Activated CD8-positive, alpha-beta memory T cell treated with anti-CD3 and anti-CD28 coated beads, Interleukin-2, amount 50 U/mL, for 24 hours (primary cell): Measurements from ENCODE around the gene TMPRSS11E.
"Not testable (repeated sequence)": the region's sequence is repeated elsewhere in the genome, so short reads cannot be mapped to it uniquely, and the experiment has no call there.

Source experiments
- DNase-seq: peaks from one replicate; pipeline ENCODE4 v3.0.0-alpha.2; 2020; ENCODE audit errors: extremely low read depth

The TMPRSS11E gene, protein sequence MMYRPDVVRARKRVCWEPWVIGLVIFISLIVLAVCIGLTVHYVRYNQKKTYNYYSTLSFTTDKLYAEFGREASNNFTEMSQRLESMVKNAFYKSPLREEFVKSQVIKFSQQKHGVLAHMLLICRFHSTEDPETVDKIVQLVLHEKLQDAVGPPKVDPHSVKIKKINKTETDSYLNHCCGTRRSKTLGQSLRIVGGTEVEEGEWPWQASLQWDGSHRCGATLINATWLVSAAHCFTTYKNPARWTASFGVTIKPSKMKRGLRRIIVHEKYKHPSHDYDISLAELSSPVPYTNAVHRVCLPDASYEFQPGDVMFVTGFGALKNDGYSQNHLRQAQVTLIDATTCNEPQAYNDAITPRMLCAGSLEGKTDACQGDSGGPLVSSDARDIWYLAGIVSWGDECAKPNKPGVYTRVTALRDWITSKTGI

DNA sequence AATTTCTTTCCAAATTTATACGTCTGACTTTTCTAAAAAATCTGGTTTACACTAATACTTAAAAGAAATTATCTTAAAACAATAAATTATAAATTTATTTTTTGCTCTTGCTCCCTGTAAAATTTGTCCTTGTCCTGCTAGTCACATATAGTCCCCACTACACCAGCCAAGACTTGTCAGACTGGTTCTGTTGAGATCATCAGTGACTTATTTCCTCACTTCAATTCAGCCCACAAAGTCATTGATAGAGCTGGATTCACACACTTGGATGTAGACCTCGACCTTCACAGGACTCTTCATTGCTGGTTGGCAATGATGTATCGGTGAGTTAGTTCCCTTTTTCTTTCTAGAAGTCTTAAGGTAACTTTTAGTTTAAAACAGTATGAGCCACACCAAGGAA lies at the start of gene TMPRSS11E:
Gene TMPRSS11E (plus strand): TSS at position 263 of the 400 bp plus-strand sequence. CDS start 50 bp downstream, at position 313.
- DNase-seq, result no peak

DNA sequence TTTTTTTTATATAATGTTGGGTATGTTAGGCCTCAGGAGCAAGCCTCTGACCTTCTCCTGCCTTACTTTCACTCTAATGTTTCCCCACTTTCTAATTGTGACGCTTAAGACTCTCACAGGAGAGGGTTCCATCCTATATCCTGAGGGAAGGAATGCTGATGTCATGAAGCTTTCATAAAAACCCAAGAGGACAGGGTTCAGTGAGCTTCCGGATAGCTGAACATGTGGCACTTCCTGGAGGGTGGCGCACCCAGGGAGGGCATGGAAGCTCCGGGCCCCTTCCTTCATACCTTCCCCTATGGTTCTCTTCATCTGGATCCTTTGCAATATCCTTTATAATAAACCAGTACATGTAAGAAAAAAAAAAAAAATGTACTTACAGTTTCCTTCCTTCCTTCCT lies 48.0 kb upstream of the TMPRSS11E start:
- DNase-seq, result no peak

DNA sequence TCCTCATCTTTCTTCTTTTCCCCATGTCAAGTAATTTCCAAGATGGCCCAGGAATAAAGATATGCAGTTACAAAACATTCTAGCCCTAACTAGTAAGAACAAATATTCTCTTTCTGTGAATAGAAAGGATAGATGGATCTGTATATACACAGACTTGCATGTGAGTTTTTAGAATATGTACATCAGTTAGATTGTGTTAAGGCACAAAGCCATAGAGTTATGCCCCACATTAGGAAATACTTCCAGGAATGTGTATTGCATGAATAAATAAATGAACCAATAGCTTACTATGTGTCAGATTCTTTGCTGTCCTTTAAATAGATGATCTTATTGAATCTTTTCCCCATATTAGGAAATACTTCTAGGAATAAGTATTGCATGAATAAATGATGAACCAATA lies 46.0 kb upstream of the TMPRSS11E start:
- no peak for DNase-seq

DNA sequence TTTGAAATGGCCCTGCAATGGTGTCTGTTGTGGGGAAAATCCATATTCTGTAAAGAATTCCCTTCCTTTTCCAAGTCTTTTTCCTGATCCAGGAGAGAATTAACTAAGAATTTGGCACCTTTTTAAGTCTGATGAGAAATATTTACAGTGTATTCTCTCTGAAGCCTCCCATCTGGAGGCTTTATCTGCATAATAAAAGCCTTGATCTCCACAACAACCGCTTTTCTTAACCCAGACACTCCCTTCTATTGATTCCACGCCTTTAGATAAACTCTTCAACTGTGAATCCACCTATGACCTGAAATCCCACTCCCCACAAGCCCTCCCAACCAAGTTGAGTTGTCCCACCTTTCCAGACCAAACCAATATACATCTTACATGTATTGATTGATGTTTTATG lies 43.1 kb upstream of the TMPRSS11E start:
- no peak for DNase-seq

DNA sequence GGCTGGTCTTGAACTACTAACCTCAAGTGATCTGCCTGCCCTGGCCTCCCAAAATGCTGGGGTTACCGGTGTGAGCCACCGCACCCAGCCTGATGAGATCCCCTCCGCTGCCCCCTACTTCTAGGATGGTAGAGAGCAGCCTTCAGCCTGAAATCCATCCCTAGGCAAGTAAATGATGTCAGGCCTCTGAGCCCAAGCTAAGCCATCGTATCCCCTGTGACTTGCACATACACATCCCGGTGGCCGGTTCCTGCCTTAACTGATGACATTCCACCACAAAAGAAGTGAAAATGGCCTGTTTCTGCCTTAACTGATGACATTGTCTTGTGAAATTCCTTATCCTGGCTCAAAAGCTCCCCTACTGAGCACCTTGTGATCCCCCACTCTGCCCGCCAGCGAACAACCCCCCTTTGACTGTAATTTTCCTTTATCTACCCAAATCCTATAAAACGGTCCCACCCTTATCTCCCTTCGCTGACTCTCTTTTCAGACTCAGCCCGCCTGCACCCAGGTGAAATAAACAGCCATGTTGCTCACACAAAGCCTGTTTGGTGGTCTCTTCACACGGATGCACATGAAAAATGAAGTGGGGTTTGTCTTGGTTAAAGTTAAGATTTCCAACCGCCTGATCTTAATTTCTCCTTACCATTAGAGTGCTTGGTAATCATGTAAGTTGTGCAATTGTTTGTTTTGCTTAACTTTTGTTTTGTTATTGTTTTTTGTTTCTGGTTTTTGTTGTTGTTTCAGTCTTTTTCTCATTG lies 41.4 kb upstream of the TMPRSS11E start:
- DNase-seq, result not testable (repeated sequence)

DNA sequence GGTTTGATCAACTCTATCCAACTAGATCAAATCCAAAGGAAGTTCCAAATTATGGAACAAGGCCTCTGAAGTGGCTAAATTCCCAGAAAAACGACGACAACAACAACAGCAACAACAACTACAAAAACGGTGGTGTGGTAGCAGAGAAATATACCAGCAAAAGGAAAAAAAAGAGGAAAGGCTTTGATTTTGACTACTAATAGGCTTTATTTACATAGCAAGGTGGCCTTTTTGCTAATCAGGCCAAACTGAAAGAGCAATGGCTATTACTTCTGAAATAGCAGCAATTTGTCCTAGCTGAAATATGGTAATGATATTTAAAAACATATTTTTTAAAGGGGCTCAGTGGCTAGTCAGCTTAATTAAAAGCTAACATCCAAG lies 40.8 kb upstream of the TMPRSS11E start:
- DNase-seq, result no peak

DNA sequence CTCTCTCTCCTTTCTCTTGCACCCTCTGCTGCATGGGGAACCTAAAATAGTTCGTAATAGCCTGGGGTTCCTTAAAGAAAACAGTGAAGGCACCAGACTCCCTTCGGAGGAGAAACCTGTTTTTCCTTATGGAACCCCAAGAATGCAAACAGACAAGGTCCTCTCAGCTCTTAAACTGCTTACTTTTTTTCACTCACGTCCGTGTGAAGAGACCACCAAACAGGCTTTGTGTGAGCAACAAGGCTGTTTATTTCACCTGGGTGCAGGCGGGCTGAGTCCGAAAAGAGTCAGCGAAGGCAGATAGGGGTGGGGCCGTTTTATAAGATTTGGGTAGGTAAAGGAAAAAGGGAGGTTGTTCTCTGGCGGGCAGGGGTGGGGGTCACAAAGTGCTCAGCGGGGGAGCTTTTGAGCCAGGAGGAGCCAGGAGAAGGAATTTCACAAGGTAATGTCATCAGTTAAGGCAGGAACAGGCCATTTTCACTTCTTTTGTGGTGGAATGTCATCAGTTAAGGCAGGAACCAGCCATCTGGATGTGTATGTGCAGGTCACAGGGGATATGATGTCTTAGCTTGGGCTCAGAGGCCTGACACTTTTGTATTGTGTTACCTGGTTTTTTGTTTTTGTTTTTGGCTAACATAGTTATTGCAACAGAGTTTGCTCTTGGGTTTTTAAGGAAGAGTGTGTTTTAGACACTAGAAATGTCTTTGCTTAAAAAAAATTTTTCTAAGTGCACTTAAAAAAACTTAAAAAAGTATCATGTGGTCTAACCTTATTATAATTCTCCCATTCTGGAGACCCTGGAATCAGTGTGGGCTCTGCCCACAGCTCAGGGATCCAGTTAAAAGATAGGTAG lies 40.0 kb upstream of the TMPRSS11E start:
- DNase-seq, result not testable (repeated sequence)

DNA sequence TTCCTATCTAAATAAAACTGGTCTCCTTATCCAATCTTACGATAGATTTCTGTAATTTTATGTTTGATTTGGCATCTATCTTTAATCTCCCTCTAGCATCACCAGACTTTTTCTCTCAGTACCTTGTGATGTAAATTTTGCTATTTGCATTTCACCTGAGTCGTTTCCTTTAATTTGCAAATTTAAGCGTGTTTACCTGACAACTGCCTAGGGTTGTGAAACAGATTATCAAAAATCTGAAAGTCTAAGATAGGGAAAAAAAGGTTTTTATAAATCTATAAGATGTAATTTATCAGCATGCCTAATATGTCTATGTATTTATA lies 39.4 kb upstream of the TMPRSS11E start:
- no peak for DNase-seq

DNA sequence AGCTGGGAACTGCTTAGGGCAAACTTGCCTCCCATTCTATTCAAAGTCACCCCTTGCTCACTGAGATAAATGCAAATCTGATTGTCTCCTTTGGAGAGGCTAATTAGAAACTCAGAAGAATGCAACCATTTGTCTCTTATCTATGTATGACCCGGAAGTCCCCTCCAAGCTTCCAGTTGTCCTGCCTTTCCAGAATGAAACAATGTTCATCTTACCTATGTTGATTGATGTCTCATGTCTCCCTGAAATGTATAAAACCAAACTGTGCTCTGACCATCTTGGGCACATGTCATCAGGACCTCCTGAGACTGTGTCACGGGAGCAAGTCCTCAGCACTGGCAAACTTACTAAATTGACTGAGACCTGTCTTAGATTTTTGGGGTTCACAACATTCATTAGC lies 37.1 kb upstream of the TMPRSS11E start:
- DNase-seq, result no peak

DNA sequence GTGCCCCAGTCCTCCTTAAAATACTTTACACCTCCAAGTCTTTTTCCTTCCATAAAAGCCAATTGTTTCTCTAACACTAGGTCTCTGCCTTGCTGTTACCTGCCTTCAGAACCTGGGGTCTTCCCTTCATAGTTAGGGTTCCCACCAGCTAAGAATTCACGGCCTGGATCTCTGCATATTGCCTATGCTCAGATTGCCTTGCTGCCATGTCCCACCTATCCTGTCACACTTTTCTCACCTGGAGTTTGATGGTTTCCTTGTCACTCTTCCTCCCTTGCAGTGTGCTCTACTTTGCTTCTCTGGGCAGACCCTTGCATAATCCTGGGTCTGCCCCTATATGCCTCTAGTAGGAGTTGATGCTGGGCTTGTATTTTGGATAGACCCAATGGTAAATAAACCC lies 36.6 kb upstream of the TMPRSS11E start:
- DNase-seq, result no peak

DNA sequence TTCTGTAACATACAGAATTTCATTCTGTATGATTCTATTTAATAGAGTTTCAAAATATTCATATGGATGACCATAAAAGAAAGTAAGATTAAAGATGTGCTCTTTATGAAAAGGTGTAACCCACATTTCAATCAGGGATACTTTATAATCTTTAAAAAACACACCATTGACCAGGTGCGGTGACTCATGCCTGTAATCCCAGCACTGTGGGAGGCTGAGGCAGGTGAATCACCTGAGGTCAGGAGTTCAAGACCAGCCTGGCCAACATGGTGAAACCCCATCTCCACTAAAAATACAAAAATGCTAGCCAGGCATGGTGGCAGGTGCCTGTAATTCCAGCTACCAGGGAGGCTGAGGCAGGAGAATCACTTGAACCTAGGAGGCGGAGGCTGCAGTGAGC lies 35.2 kb upstream of the TMPRSS11E start:
- not testable (repeated sequence) for DNase-seq

DNA sequence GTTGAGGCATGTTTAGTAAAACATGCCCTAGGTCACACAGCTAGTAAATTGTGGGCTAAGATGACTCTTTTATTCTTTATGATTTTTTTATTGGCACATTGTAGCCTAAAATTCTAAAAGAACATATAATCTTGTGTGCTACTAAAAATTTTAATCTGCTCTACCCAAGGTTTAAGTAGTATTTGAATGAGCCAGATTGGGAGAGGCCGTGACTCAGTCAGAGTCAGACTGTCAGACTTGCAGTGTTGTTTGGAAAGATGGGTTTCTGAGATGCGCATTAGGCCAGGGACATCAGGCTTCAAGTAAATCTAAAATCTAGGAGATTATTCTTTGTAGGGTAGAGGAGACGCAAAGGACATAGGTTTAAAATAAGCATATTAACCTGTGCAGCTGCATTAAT lies 30.7 kb upstream of the TMPRSS11E start:
- no peak for DNase-seq

DNA sequence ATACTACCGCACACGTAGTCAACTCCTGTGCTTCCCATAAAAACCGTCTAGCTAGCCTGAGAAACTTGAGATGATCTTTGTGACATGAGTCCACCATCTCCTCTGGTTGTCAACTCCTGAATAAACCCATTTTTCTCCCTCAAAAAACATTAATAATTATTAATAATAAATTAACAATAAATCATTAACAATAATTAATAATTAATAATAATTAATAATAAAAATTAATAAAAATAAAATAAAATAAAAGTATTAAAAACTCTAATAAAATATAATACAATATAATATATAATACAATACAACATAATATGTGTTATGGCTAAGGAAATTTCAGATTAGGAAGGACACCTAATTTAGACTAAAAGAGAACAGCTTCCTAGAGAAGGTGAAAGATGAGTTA lies 20.7 kb upstream of the TMPRSS11E start:
- DNase-seq, result no peak

DNA sequence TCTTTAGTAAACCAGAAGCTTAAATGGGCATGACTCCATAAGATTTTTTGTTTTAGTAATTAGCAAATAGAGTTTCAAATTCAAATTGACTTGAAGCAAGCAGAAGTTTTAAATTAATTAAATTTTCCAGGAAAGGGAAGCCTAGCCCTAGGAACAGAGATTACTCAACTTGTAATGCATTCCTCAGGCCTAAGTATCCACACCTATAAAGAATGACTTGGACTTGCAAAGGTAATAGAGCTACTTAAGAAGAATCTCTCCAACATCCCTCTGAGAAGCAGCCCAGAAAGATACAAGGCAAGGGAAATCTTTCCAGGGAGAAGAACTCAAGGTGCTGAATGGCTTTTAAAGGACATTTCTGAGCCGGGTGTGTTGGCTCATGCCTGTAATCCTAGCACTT lies 16.9 kb upstream of the TMPRSS11E start:
- no peak for DNase-seq

DNA sequence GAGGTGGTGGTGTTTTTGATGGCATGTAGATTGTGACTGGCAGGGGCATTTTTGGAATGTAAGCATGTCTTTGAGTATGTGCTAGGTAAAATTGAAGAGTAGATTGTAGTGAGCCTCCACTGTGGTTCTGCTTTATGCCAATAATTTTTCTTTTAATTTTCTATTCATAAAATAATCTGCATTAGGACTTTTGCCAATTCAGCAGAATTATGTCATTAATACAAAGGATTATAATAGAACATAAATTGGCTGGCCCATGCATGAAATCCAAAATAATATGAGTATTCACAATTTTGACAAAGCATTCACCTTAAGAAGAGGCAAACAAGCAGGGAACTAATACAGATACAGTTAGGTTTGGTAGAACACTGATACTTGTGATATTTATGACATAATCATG lies 14.9 kb upstream of the TMPRSS11E start:
- no peak for DNase-seq

DNA sequence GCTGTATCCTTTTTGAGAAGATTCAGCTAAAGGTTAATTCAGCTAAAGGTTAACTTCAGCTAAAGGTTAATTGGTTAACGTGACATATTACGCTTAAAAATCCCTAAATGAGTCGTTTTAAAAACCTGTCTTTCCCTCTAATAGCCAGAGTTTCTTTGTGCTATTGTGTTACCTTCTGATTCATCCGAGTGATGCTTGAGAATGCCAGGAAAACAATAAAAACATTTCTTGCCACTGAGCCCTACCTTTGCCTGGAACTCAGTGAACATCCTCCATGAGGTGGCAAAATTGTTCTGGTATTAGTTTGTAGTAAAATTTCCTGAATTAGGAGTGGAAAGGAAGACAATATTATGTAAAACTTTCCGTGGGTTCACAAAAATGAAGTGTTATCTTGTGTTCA lies 13.7 kb upstream of the TMPRSS11E start:
- no peak for DNase-seq

DNA sequence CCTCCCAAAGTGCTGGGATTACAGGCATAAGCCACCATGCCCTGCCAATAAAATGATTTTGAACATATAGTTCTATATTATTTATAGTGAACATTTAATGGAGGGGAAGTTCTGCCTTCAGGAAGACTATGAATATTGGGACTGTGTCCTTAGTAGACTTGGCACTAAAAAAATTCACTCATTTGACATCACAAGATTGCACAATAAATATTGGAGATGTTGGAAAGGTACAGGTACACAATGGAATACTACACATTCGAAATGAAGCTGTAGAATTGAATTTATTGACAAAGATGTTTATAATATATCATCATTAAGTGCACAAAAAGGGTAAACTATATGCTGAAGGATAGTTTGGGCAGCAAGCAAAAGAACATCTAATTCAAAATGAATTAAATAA lies 13.0 kb upstream of the TMPRSS11E start:
- no peak for DNase-seq

DNA sequence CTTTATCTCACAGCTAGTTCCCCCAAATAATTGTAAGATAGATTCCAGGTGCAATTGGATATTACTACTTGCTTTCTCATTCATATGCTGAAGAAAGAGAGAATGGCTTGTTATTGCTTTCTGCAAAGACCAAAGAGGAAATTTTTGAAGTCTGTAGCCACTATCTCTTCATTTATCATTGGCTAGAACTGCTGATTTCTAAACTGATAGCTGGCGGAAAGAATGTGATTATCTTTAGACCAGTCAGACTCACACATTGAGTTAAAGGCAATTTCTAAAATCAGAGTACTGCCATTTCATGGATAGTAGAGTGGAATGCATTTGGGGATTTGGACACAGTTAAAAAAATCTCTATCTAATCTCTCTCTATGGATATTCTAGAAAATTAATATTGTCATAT lies 12.4 kb upstream of the TMPRSS11E start:
- no peak for DNase-seq

DNA sequence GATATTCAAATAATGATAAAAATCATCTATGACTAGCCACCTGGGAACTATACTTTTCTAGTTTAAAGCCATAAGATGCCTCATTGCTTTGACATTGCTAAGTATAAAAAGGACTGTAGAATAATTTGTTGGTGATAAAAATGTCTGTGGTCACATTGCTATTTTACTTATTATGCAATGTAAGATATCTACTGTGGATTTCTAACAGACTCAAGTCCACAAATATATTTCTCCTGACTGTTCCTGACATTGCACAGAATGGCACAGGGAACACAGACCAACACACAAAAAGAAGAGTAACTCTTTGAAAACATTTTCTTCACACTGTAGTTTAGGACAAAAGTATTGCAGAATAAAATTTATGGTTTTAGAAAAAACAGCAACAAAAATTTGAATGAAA lies 2.2 kb upstream of the TMPRSS11E start:
- DNase-seq, result no peak

DNA sequence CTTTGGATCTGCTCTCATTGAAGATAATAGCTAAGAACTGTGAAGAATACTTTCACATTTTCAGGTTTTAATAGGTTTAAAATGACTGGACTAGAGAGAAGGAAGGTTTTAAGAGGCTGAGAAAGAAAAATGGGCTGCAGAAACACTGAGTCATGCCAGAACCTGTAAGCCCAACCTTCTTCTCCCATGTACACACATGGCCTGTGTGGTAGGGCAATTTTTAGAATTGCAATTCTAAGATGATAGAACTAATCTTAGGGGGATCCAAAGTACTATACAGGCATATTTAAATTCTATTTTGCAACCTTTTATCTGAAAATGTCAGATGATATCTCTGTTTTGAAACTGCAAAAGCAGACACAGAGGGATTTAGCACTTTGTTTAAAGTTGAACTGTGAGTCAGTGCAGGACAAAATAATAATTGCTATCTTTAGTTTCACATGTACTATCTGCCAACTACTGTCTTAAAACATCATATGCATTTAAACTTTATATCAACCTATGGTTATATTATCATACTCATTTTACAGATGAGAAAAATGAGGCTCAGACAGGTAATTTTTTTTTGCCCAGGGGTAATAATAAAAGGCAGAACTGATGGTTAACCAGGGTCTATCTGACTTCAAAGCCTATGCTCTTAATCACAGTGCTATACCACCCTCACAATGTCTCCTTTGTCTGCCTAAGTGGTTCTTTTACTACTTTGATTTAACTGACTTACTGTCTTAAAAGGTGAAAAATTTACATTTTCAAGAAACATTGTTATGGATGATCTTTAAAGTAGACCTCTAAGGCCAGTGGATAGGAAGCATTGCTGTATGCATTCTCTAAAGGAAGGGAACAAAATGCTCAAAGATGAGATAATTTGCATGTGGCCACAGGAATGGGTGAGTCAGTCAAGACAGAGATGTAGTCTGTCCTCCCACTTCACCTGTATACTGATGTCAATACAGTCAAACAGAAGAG lies 4.3 kb downstream of the TMPRSS11E start:
- no peak for DNase-seq

DNA sequence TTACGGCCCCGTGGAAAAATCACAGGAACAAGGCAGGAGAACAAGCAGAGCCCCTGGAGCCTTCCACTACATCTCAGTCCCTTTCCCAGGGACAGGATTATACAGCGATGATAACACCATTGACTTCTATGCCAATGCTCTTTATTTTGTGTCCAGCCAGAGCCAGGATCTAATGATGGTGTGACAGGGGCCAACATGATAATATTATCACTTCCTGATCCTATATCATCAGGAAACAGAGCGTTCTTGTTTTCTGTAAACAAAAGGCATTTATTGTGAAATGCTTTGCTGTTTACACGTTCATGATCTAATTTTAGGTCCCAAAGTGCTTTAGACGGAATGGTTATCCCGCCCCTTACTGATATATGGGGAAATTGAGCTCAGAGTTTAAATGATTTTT lies 12.8 kb downstream of the TMPRSS11E start:
- DNase-seq, result no peak
